ENCODE results near the gene IGSF3. TPM values are rescaled to one million over a fixed set of nuclear protein-coding genes. Genes with fewer than 3 reads are reported as not detected.
"Not testable (repeated sequence)": the region's sequence is repeated elsewhere in the genome, so short reads cannot be mapped to it uniquely, and the experiment has no call there.

Gene IGSF3
- total RNA-seq, 1 donor from 2014 or later: 28.7 TPM

GRCh38 chr1:116562465-116562864 is 105.1 kb downstream of the IGSF3 start:
- not testable (repeated sequence) for H3K27ac ChIP-seq (ENCODE audit: low read depth, low read length); H3K27me3 ChIP-seq (ENCODE audit: control insufficient read depth in 3 of 3, insufficient read depth in 3 of 3, low read length in 3 of 3); H3K4me3 ChIP-seq (ENCODE audit: low read length in 3 of 3); H3K36me3 ChIP-seq (ENCODE audit: control insufficient read depth in 3 of 3, insufficient read depth in 3 of 3, low read length in 3 of 3); H3K9ac ChIP-seq (ENCODE audit: low read depth in 1 of 3, low read length in 3 of 3); H3K9me3 ChIP-seq (ENCODE audit: control insufficient read depth in 3 of 3, low read length in 3 of 3); H3K4me1 ChIP-seq (ENCODE audit: control insufficient read depth in 3 of 3, insufficient read depth in 3 of 3, low read length in 3 of 3)

- no peak overlapping the region for H3K27ac ChIP-seq (ENCODE audit: low read depth, low read length)
- no peak overlapping the region for H3K4me3 ChIP-seq (ENCODE audit: low read length in 3 of 3)
- no peaks in the 10 kb centered on the region for H3K27me3 ChIP-seq (ENCODE audit: control insufficient read depth in 3 of 3, insufficient read depth in 3 of 3, low read length in 3 of 3)
- no peaks in the 10 kb centered on the region for H3K4me1 ChIP-seq (ENCODE audit: control insufficient read depth in 3 of 3, insufficient read depth in 3 of 3, low read length in 3 of 3)
- no peak overlapping the region for H3K9ac ChIP-seq (ENCODE audit: low read depth in 1 of 3, low read length in 3 of 3)
- peaks cover 0 to 4% (median 0%) of the 10 kb centered on the region in 3 donors for H3K36me3 ChIP-seq (ENCODE audit: control insufficient read depth in 3 of 3, insufficient read depth in 3 of 3, low read length in 3 of 3)
- no peaks in the 10 kb centered on the region for H3K9me3 ChIP-seq (ENCODE audit: control insufficient read depth in 3 of 3, low read length in 3 of 3)
Measured at GRCh38 chr1:116561563-116561962, 106.0 kb downstream of the IGSF3 start.

- no peaks in the 10 kb centered on the region for H3K27me3 ChIP-seq (ENCODE audit: control insufficient read depth in 3 of 3, insufficient read depth in 3 of 3, low read length in 3 of 3)
- peaks cover 0 to 4% (median 0%) of the 10 kb centered on the region in 3 donors for H3K36me3 ChIP-seq (ENCODE audit: control insufficient read depth in 3 of 3, insufficient read depth in 3 of 3, low read length in 3 of 3)
- no peaks in the 10 kb centered on the region for H3K9me3 ChIP-seq (ENCODE audit: control insufficient read depth in 3 of 3, low read length in 3 of 3)
- H3K27ac ChIP-seq (ENCODE audit: low read depth, low read length): no peak overlapping the region
- H3K9ac ChIP-seq (ENCODE audit: low read depth in 1 of 3, low read length in 3 of 3): no peak overlapping the region
- H3K4me3 ChIP-seq (ENCODE audit: low read length in 3 of 3): no peak overlapping the region
- H3K4me1 ChIP-seq (ENCODE audit: control insufficient read depth in 3 of 3, insufficient read depth in 3 of 3, low read length in 3 of 3): no peaks in the 10 kb centered on the region
Measured at GRCh38 chr1:116560704-116561490, 106.6 kb downstream of the IGSF3 start.

GRCh38 chr1:116559304-116559761 is 108.2 kb downstream of the IGSF3 start:
- Histone ChIP-seq H3K4me3 (ENCODE audit: low read length in 3 of 3) (no peak overlapping the region), H3K9me3 (ENCODE audit: control insufficient read depth in 3 of 3, low read length in 3 of 3) (no peaks in the 10 kb centered on the region), H3K4me1 (ENCODE audit: control insufficient read depth in 3 of 3, insufficient read depth in 3 of 3, low read length in 3 of 3) (peaks cover 0 to 2% (median 0%) of the 10 kb centered on the region in 3 donors), H3K27me3 (ENCODE audit: control insufficient read depth in 3 of 3, insufficient read depth in 3 of 3, low read length in 3 of 3) (no peaks in the 10 kb centered on the region), H3K36me3 (ENCODE audit: control insufficient read depth in 3 of 3, insufficient read depth in 3 of 3, low read length in 3 of 3) (peaks cover 0 to 4% (median 0%) of the 10 kb centered on the region in 3 donors), H3K9ac (ENCODE audit: low read depth in 1 of 3, low read length in 3 of 3) (no peak overlapping the region), H3K27ac (ENCODE audit: low read depth, low read length) (no peak overlapping the region)

GRCh38 chr1:116558571-116558970 is 109.0 kb downstream of the IGSF3 start:
- Histone ChIP-seq H3K4me1 (ENCODE audit: control insufficient read depth in 3 of 3, insufficient read depth in 3 of 3, low read length in 3 of 3) (peaks cover 0 to 2% (median 0%) of the 10 kb centered on the region in 3 donors), H3K27me3 (ENCODE audit: control insufficient read depth in 3 of 3, insufficient read depth in 3 of 3, low read length in 3 of 3) (no peaks in the 10 kb centered on the region), H3K36me3 (ENCODE audit: control insufficient read depth in 3 of 3, insufficient read depth in 3 of 3, low read length in 3 of 3) (peaks cover 0 to 4% (median 0%) of the 10 kb centered on the region in 3 donors), H3K9me3 (ENCODE audit: control insufficient read depth in 3 of 3, low read length in 3 of 3) (no peaks in the 10 kb centered on the region), H3K4me3 (ENCODE audit: low read length in 3 of 3) (no peak overlapping the region), H3K9ac (ENCODE audit: low read depth in 1 of 3, low read length in 3 of 3) (no peak overlapping the region), H3K27ac (ENCODE audit: low read depth, low read length) (no peak overlapping the region)

- Histone ChIP-seq H3K4me1 (ENCODE audit: control insufficient read depth in 3 of 3, insufficient read depth in 3 of 3, low read length in 3 of 3) (peaks cover 0 to 2% (median 0%) of the 10 kb centered on the region in 3 donors), H3K9ac (ENCODE audit: low read depth in 1 of 3, low read length in 3 of 3) (no peak overlapping the region), H3K36me3 (ENCODE audit: control insufficient read depth in 3 of 3, insufficient read depth in 3 of 3, low read length in 3 of 3) (peaks cover 0 to 4% (median 0%) of the 10 kb centered on the region in 3 donors), H3K27ac (ENCODE audit: low read depth, low read length) (no peak overlapping the region), H3K4me3 (ENCODE audit: low read length in 3 of 3) (no peak overlapping the region), H3K9me3 (ENCODE audit: control insufficient read depth in 3 of 3, low read length in 3 of 3) (no peaks in the 10 kb centered on the region), H3K27me3 (ENCODE audit: control insufficient read depth in 3 of 3, insufficient read depth in 3 of 3, low read length in 3 of 3) (no peaks in the 10 kb centered on the region)
Measured at GRCh38 chr1:116558140-116558549, 109.4 kb downstream of the IGSF3 start.

- H3K27me3 ChIP-seq (ENCODE audit: control insufficient read depth in 3 of 3, insufficient read depth in 3 of 3, low read length in 3 of 3): no peaks in the 10 kb centered on the region
- peaks cover 0 to 2% (median 0%) of the 10 kb centered on the region in 3 donors for H3K4me1 ChIP-seq (ENCODE audit: control insufficient read depth in 3 of 3, insufficient read depth in 3 of 3, low read length in 3 of 3)
- no peak overlapping the region for H3K4me3 ChIP-seq (ENCODE audit: low read length in 3 of 3)
- H3K27ac ChIP-seq (ENCODE audit: low read depth, low read length): no peak overlapping the region
- peaks cover 0 to 2% (median 0%) of the 10 kb centered on the region in 3 donors for H3K36me3 ChIP-seq (ENCODE audit: control insufficient read depth in 3 of 3, insufficient read depth in 3 of 3, low read length in 3 of 3)
- H3K9me3 ChIP-seq (ENCODE audit: control insufficient read depth in 3 of 3, low read length in 3 of 3): no peaks in the 10 kb centered on the region
- H3K9ac ChIP-seq (ENCODE audit: low read depth in 1 of 3, low read length in 3 of 3): no peak overlapping the region
Measured at GRCh38 chr1:116557323-116557878, 110.1 kb downstream of the IGSF3 start.

- Histone ChIP-seq H3K4me3 (ENCODE audit: low read length in 3 of 3) (no peak overlapping the region), H3K36me3 (ENCODE audit: control insufficient read depth in 3 of 3, insufficient read depth in 3 of 3, low read length in 3 of 3) (no peaks in the 10 kb centered on the region), H3K4me1 (ENCODE audit: control insufficient read depth in 3 of 3, insufficient read depth in 3 of 3, low read length in 3 of 3) (peaks cover 0 to 2% (median 0%) of the 10 kb centered on the region in 3 donors), H3K9ac (ENCODE audit: low read depth in 1 of 3, low read length in 3 of 3) (no peak overlapping the region), H3K27ac (ENCODE audit: low read depth, low read length) (no peak overlapping the region), H3K9me3 (ENCODE audit: control insufficient read depth in 3 of 3, low read length in 3 of 3) (no peaks in the 10 kb centered on the region), H3K27me3 (ENCODE audit: control insufficient read depth in 3 of 3, insufficient read depth in 3 of 3, low read length in 3 of 3) (no peaks in the 10 kb centered on the region)
Measured at GRCh38 chr1:116556289-116557006, 111.1 kb downstream of the IGSF3 start.

- Histone ChIP-seq H3K4me3 (ENCODE audit: low read length in 3 of 3) (no peak overlapping the region), H3K27me3 (ENCODE audit: control insufficient read depth in 3 of 3, insufficient read depth in 3 of 3, low read length in 3 of 3) (no peaks in the 10 kb centered on the region), H3K9me3 (ENCODE audit: control insufficient read depth in 3 of 3, low read length in 3 of 3) (no peaks in the 10 kb centered on the region), H3K27ac (ENCODE audit: low read depth, low read length) (no peak overlapping the region), H3K9ac (ENCODE audit: low read depth in 1 of 3, low read length in 3 of 3) (no peak overlapping the region), H3K4me1 (ENCODE audit: control insufficient read depth in 3 of 3, insufficient read depth in 3 of 3, low read length in 3 of 3) (peaks cover 0 to 2% (median 0%) of the 10 kb centered on the region in 3 donors), H3K36me3 (ENCODE audit: control insufficient read depth in 3 of 3, insufficient read depth in 3 of 3, low read length in 3 of 3) (no peaks in the 10 kb centered on the region)
Measured at GRCh38 chr1:116554924-116555323, 112.6 kb downstream of the IGSF3 start.
